Osteoblast (primary cell): Measurements from ENCODE around the gene POPDC3. TPM values are rescaled to one million over a fixed set of nuclear protein-coding genes. Genes with fewer than 3 reads are reported as not detected.

Experiments
- DNase-seq: peaks from one replicate; pipeline ENCODE4 v3.0.0; 2011; ENCODE audit warnings: low spot score, mixed read lengths; ENCODE audit not compliant: insufficient read length; ENCODE audit errors: missing footprints
- H2AFZ ChIP-seq: 2 replicates; pipeline ENCODE4 v1.6.0; 2011; ENCODE audit warnings: mild to moderate bottlenecking, low read length
- H3K27ac ChIP-seq: 2 replicates; pipeline ENCODE4 v1.5.1; 2011; ENCODE audit warnings: mild to moderate bottlenecking, low read depth, low read length, moderate library complexity
- H3K27me3 ChIP-seq: 2 replicates; pipeline ENCODE4 v1.6.0; 2012; ENCODE audit warnings: mild to moderate bottlenecking, control low read depth, inconsistent platforms, low read length, moderate library complexity; ENCODE audit not compliant: insufficient read depth
- H3K36me3 ChIP-seq: 2 replicates; pipeline ENCODE4 v1.5.1; 2011; ENCODE audit warnings: mild to moderate bottlenecking, low read length, control low read depth, moderate library complexity; ENCODE audit not compliant: insufficient read depth
- H3K4me1 ChIP-seq: 2 replicates; pipeline ENCODE4 v1.5.1; 2011; ENCODE audit warnings: mild to moderate bottlenecking, low read length, control low read depth, moderate library complexity; ENCODE audit not compliant: insufficient read depth
- H3K4me2 ChIP-seq: 2 replicates; pipeline ENCODE4 v1.6.0; 2011; ENCODE audit warnings: mild to moderate bottlenecking, low read length; ENCODE audit not compliant: insufficient read depth
- H3K4me3 ChIP-seq: fragments of 200-600 bp; sonication (generic); 3 replicates; pipeline ENCODE4 v1.5.1; 2012; ENCODE audit warnings: mild to moderate bottlenecking, low read length, inconsistent platforms; ENCODE audit not compliant: insufficient read depth
- H3K79me2 ChIP-seq: 2 replicates; pipeline ENCODE4 v1.6.0; 2012; ENCODE audit warnings: mild to moderate bottlenecking, low read length, control low read depth, inconsistent platforms; ENCODE audit not compliant: insufficient read depth
- H3K9me3 ChIP-seq: 2 replicates; pipeline ENCODE4 v1.5.1; 2011; ENCODE audit warnings: low read depth, low read length, control low read depth
- H4K20me1 ChIP-seq: 2 replicates; pipeline ENCODE4 v1.6.0; 2012; ENCODE audit warnings: mild to moderate bottlenecking, low read length, control low read depth; ENCODE audit not compliant: insufficient read depth
- total RNA-seq: library from RNA; depleted of rRNA; stranded (reverse); fragments of >200 nt; gene quantifications from 2 replicates; pipeline ENCODE4 v1.2.3, GENCODE V29; 2012
- TF ChIP-seq, protein P1 (sequence below): IDR thresholded peaks from 2 replicates; pipeline ENCODE4 v1.5.1; 2011; ENCODE audit warnings: mild to moderate bottlenecking, low read depth, low read length, moderate library complexity; ENCODE audit errors: extremely low read depth

Gene POPDC3
- total RNA-seq, 1 donor = 32.6 TPM

GRCh38 chr6:105111105-105111504 is 68.7 kb downstream of the POPDC3 start:
- Histone ChIP-seq H3K4me3 (no peak overlapping the region), H4K20me1 (no peaks in the 10 kb centered on the region), H3K4me2 (no peak overlapping the region), H2AFZ (no peak overlapping the region), H3K27ac (no peak overlapping the region), H3K36me3 (peaks cover 4% of the 10 kb centered on the region), H3K27me3 (no peaks in the 10 kb centered on the region), H3K79me2 (no peaks in the 10 kb centered on the region), H3K4me1 (no peaks in the 10 kb centered on the region), H3K9me3 (no peaks in the 10 kb centered on the region)
- TF ChIP-seq, protein P1, sequence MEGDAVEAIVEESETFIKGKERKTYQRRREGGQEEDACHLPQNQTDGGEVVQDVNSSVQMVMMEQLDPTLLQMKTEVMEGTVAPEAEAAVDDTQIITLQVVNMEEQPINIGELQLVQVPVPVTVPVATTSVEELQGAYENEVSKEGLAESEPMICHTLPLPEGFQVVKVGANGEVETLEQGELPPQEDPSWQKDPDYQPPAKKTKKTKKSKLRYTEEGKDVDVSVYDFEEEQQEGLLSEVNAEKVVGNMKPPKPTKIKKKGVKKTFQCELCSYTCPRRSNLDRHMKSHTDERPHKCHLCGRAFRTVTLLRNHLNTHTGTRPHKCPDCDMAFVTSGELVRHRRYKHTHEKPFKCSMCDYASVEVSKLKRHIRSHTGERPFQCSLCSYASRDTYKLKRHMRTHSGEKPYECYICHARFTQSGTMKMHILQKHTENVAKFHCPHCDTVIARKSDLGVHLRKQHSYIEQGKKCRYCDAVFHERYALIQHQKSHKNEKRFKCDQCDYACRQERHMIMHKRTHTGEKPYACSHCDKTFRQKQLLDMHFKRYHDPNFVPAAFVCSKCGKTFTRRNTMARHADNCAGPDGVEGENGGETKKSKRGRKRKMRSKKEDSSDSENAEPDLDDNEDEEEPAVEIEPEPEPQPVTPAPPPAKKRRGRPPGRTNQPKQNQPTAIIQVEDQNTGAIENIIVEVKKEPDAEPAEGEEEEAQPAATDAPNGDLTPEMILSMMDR = no peak
- no peak for DNase-seq

DNA sequence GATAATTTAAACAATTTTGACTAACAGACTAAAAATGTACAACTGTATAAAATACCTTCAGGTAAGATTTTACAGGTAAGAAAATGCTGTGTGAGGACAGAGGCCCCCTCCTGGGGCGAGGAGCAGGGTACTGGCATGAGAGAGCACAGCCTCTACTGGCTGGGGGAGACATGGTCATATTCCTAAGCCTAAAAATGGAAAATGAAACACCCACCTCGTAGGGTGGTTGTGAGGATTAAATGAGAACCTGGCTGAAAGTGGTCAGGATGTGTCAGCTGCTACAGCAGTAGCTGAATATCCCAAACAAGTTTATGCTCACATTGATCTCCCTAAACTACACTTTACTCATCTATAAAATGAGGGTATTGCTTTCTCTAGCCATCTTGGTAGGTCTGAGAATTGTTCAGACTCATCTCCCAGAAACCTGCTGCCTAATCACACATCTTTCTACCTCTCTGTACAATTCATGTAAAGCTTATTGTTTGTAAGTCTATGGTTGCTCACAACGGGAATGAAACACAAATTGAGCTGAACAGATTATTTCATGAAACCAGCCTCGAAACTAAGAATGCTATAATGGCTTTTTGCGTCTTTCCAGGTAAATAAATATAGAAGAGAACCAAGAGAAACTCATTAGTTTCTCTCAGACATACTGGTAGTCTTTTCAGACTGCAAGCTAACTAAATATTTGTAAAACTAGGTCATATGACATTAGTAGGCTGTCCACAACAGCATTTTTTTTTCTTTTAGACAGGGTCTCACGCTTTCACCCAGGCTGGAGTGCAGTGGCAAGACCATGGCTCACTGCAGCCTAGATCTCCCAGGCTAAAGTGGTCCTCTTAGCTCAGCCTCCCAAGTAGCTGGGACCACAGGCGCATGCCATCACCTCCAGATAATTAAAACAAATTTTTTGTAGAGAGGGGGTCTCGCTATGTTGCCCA is 69.6 kb downstream of the POPDC3 start:
- no peak for DNase-seq
- Histone ChIP-seq H3K27ac (no peak overlapping the region), H3K4me2 (no peak overlapping the region), H3K79me2 (no peaks in the 10 kb centered on the region), H3K27me3 (no peaks in the 10 kb centered on the region), H4K20me1 (no peaks in the 10 kb centered on the region), H3K9me3 (no peaks in the 10 kb centered on the region), H3K4me3 (no peak overlapping the region), H2AFZ (no peak overlapping the region), H3K36me3 (no peaks in the 10 kb centered on the region), H3K4me1 (no peaks in the 10 kb centered on the region)
- TF ChIP-seq, protein P1 = no peak

- DNase-seq = no peak
- H3K79me2 ChIP-seq = no peaks in the 10 kb centered on the region
- no peaks in the 10 kb centered on the region for H3K4me1 ChIP-seq
- H3K27me3 ChIP-seq = no peaks in the 10 kb centered on the region
- H3K36me3 ChIP-seq = no peaks in the 10 kb centered on the region
- TF ChIP-seq, protein P1 = no peak
- H3K27ac ChIP-seq = no peak overlapping the region
- H3K4me2 ChIP-seq = no peak overlapping the region
- no peaks in the 10 kb centered on the region for H4K20me1 ChIP-seq
- no peaks in the 10 kb centered on the region for H3K9me3 ChIP-seq
- H2AFZ ChIP-seq = no peak overlapping the region
- H3K4me3 ChIP-seq = no peak overlapping the region
Observed at GRCh38 chr6:105108631-105109262, 71.1 kb downstream of the POPDC3 start.

Other genes with a start within 250 kb of the POPDC3 start
- gene LIN28B, start 222.9 kb downstream of the POPDC3 start, total RNA-seq = not detected in 2 replicates
- 15.0 and 17.7 TPM in 2 replicates for gene PREP, start 223.1 kb upstream of the POPDC3 start, total RNA-seq